ENCODE results near the gene C9orf50. TPM values are rescaled to one million over a fixed set of nuclear protein-coding genes. Genes with fewer than 3 reads are reported as not detected.
A peak's percentile ranks its signal among the peaks of the same experiment; 100 is the strongest.

C9orf50 gene
- total RNA-seq, 1 experiment from 2014 or later, result not detected

DNA sequence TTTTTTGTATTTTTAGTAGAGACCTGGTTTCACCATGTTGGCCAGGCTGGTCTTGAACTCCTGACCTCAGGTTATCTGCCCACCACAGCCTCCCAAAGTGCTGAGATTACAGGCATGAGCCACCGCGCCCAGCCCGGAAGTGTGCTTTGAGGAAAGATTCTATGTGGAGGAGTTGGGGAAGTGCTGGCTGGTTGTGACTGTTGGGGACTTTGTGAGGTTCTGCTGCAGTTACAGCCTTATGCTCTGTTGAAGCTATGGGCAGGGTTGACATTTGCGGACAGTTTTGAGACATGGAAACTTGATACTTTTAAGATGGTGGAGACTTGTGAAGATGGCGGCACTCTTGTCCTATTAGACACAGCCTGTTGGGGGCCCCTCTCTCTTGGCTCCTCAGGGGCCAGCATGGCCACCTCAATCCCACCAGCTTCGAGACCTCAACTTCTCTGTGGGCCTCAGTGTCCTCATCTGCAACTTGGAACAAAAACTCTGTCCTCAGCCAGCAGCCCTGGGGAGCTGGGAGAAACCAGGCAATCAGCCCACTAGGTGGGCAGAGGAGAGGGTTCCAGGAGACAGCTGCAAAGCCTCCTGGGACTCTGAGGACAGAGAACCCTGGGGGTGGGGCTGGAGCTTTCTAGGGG, 24.9 kb downstream of the C9orf50 start:
- Histone ChIP-seq H4K5ac (ENCODE audit: insufficient read length, low read depth, low read length) (no peak overlapping the region), H4K20me1 (ENCODE audit: control insufficient read depth, insufficient read depth, insufficient read length) (no peaks in the 10 kb centered on the region), H3K27ac (ENCODE audit: insufficient read length, low read depth, low read length) (no peak overlapping the region), H2BK5ac (ENCODE audit: insufficient read length, low read length) (no peak overlapping the region), H3K9ac (ENCODE audit: extremely low read depth, insufficient read length, low read length) (no peak overlapping the region), H3K79me1 (ENCODE audit: insufficient read depth, low read depth, low read length, poor library complexity, severe bottlenecking) (no peaks in the 10 kb centered on the region), H3K79me2 (ENCODE audit: insufficient read depth, low read length) (no peaks in the 10 kb centered on the region), H3K27me3 (ENCODE audit: insufficient read depth, low read length) (peaks cover 4% of the 10 kb centered on the region; the same call in 1 of the 2 replicates), H3K4me1 (ENCODE audit: insufficient read depth, low read length) (peaks cover 9% of the 10 kb centered on the region; the same call in 1 of the 2 replicates), H3K9me3 (ENCODE audit: control insufficient read depth, low read depth, low read length) (no peaks in the 10 kb centered on the region), H2BK15ac (ENCODE audit: low read depth, low read length) (no peak overlapping the region), H3T11ph (ENCODE audit: low read length) (no peak overlapping the region), H4K91ac (ENCODE audit: insufficient read length, low read depth, low read length) (no peak overlapping the region), H2BK12ac (ENCODE audit: insufficient read length, low read depth, low read length) (no peak overlapping the region), H3K14ac (ENCODE audit: insufficient read depth, low read length) (no peak overlapping the region), H3K18ac (ENCODE audit: insufficient read length, low read depth, low read length) (no peak overlapping the region), H2AFZ (ENCODE audit: low read length) (no peak overlapping the region), H2AK5ac (ENCODE audit: insufficient read length, low read length) (no peak overlapping the region), H3K4me2 (ENCODE audit: insufficient read depth, insufficient read length, low read length) (peak overlapping the region; percentile 68), H3K56ac (ENCODE audit: insufficient read length, low read depth, low read length) (no peak overlapping the region), H3K4ac (ENCODE audit: low read depth, low read length) (no peak overlapping the region), H3K23me2 (ENCODE audit: insufficient read length, low read depth, low read length, poor library complexity, severe bottlenecking) (peaks cover 12% of the 10 kb centered on the region), H2BK20ac (ENCODE audit: low read depth, low read length, poor library complexity, severe bottlenecking) (no peak overlapping the region), H3K23ac (ENCODE audit: insufficient read length, low read depth, low read length) (no peak overlapping the region), H2BK120ac (ENCODE audit: low read depth, low read length, poor library complexity, severe bottlenecking) (no peak overlapping the region), H4K8ac (replicated peaks; ENCODE audit: insufficient read length, low read depth, low read length) (no peak overlapping the region)
- TF ChIP-seq, protein P1, sequence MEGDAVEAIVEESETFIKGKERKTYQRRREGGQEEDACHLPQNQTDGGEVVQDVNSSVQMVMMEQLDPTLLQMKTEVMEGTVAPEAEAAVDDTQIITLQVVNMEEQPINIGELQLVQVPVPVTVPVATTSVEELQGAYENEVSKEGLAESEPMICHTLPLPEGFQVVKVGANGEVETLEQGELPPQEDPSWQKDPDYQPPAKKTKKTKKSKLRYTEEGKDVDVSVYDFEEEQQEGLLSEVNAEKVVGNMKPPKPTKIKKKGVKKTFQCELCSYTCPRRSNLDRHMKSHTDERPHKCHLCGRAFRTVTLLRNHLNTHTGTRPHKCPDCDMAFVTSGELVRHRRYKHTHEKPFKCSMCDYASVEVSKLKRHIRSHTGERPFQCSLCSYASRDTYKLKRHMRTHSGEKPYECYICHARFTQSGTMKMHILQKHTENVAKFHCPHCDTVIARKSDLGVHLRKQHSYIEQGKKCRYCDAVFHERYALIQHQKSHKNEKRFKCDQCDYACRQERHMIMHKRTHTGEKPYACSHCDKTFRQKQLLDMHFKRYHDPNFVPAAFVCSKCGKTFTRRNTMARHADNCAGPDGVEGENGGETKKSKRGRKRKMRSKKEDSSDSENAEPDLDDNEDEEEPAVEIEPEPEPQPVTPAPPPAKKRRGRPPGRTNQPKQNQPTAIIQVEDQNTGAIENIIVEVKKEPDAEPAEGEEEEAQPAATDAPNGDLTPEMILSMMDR (conservative IDR thresholded peaks at IDR 0.05), result 0 out of 3 replicates have a peak, but pooled peaks have one; percentile 12
- Mint-ChIP-seq H3K27ac (no peak overlapping the region), H3K4me3 (peak overlapping the region; percentile 70 to 82; a peak in 4 of 5 replicates), H3K36me3 (ENCODE audit: insufficient read depth in 1 of 3, low read depth in 3 of 3) (no peaks in the 10 kb centered on the region), H3K4me1 (peaks cover 36 to 44% of the 10 kb centered on the region in 2 experiments), H3K27me3 (ENCODE audit: low read depth) (peaks cover 55% of the 10 kb centered on the region), H3K9me3 (no peaks in the 10 kb centered on the region; a peak in 1 of 5 replicates)
- no peak for DNase-seq
- WGBS (ENCODE audit: extremely low coverage, insufficient read length, low lambda C conversion rate), result no CpG with 5 or more reads among the region's 6 CpGs

Measured in H9 (cell line).